Suprapubic skin (tissue), 4 donors: ENCODE measurements around the gene LMF2. TPM values are rescaled to one million over a fixed set of nuclear protein-coding genes. Genes with fewer than 3 reads are reported as not detected.

Experiments used
- DNase-seq, 2 donors: peaks; one replicate each; pipeline ENCODE4 v3.0.0-alpha.2; 2019; ENCODE audit warnings: low spot score in 2 of 2
- H3K27ac ChIP-seq: fragments of 200-600 bp; sonication (generic); one replicate; pipeline ENCODE4 v1.5.1; 2019
- H3K27me3 ChIP-seq: fragments of 200-600 bp; sonication (generic); one replicate; pipeline ENCODE4 v1.5.1; 2019
- H3K36me3 ChIP-seq: fragments of 200-600 bp; sonication (generic); one replicate; pipeline ENCODE4 v1.5.1; 2019
- H3K4me1 ChIP-seq: fragments of 200-600 bp; sonication (generic); one replicate; pipeline ENCODE4 v1.5.1; 2019
- H3K4me3 ChIP-seq: fragments of 200-600 bp; sonication (generic); one replicate; pipeline ENCODE4 v1.5.1; 2019; ENCODE audit warnings: mild to moderate bottlenecking
- H3K9me3 ChIP-seq: fragments of 200-600 bp; sonication (generic); one replicate; pipeline ENCODE4 v1.5.1; 2019
- CTCF ChIP-seq, 2 donors: fragments of 200-600 bp in 1 of 2; fragments of 450-650 bp in 1 of 2; sonication (generic) in 1 of 2; IDR thresholded peaks; one replicate each; pipeline ENCODE4 v1.5.1; 2016 to 2019; ENCODE audit warnings: antibody characterized with exemption in 2 of 2, mild to moderate bottlenecking in 1 of 2, moderate library complexity in 1 of 2
- EP300 ChIP-seq: sonication (generic); formaldehyde crosslinking; IDR thresholded peaks from one replicate; pipeline ENCODE4 v1.6.1; 2017; ENCODE audit warnings: antibody characterized with exemption
- POLR2A ChIP-seq, 2 donors: fragments of 450-650 bp; IDR thresholded peaks; one replicate each; pipeline ENCODE4 v1.6.1; 2017; ENCODE audit warnings: antibody characterized with exemption in 2 of 2, mild to moderate bottlenecking in 2 of 2, moderate library complexity in 2 of 2
- POLR2AphosphoS5 ChIP-seq, 3 donors: sonication (generic); formaldehyde crosslinking; IDR thresholded peaks; one replicate each; pipeline ENCODE4 v1.6.1; 2017; ENCODE audit warnings: antibody characterized with exemption in 3 of 3
- WGBS: methylation state at CpG from one replicate; pipeline ENCODE4 v1.1.5; 2018; 5-methylcytosine and 5-hydroxymethylcytosine counted together
- total RNA-seq, 4 donors: library from RNA; depleted of rRNA; stranded (reverse); fragments of >200 nt; gene quantifications; one replicate each; pipeline ENCODE4 v1.1.0, GENCODE V29; 2016

LMF2 gene
- total RNA-seq, 4 donors from 2014 or later: 28.9 to 65.6 (median 44.7) TPM

GRCh38 chr22:50464451-50464850, 43.1 kb downstream of the LMF2 start:
- no peaks in the 10 kb centered on the region for H3K27me3 ChIP-seq
- no CpG with 5 or more reads among the region's 24 CpGs for WGBS
- DNase-seq: no peak
- H3K4me1 ChIP-seq: peaks cover 21% of the 10 kb centered on the region
- H3K9me3 ChIP-seq: no peaks in the 10 kb centered on the region
- peaks cover 86% of the 10 kb centered on the region for H3K36me3 ChIP-seq
- TF ChIP-seq POLR2A (IDR thresholded peaks at IDR 0.05) (no peak), CTCF (IDR thresholded peaks at IDR 0.05) (no peak), POLR2AphosphoS5 (IDR thresholded peaks at IDR 0.05) (no peak), EP300 (no peak)
- no peak overlapping the region for H3K27ac ChIP-seq
- H3K4me3 ChIP-seq: no peak overlapping the region

GRCh38 chr22:50463188-50463900, 44.2 kb downstream of the LMF2 start:
- no peaks in the 10 kb centered on the region for H3K9me3 ChIP-seq
- TF ChIP-seq POLR2AphosphoS5 (IDR thresholded peaks at IDR 0.05) (no peak), POLR2A (IDR thresholded peaks at IDR 0.05) (no peak), CTCF (IDR thresholded peaks at IDR 0.05) (no peak), EP300 (no peak)
- DNase-seq: no peak
- H3K4me1 ChIP-seq: peaks cover 14% of the 10 kb centered on the region
- no peak overlapping the region for H3K4me3 ChIP-seq
- peaks cover 97% of the 10 kb centered on the region for H3K36me3 ChIP-seq
- no peaks in the 10 kb centered on the region for H3K27me3 ChIP-seq
- no peak overlapping the region for H3K27ac ChIP-seq
- WGBS: 90% methylated on average over 21 of the region's 28 CpGs

GRCh38 chr22:50461979-50462540, 45.4 kb downstream of the LMF2 start:
- H3K36me3 ChIP-seq: peaks cover 98% of the 10 kb centered on the region
- H3K9me3 ChIP-seq: no peaks in the 10 kb centered on the region
- TF ChIP-seq EP300 (no peak), POLR2AphosphoS5 (IDR thresholded peaks at IDR 0.05) (no peak), CTCF (IDR thresholded peaks at IDR 0.05) (no peak), POLR2A (IDR thresholded peaks at IDR 0.05) (no peak)
- no peak for DNase-seq
- H3K4me3 ChIP-seq: no peak overlapping the region
- peaks cover 14% of the 10 kb centered on the region for H3K4me1 ChIP-seq
- no peak overlapping the region for H3K27ac ChIP-seq
- WGBS: 91% methylated on average over 9 of the region's 30 CpGs
- no peaks in the 10 kb centered on the region for H3K27me3 ChIP-seq

- peaks cover 98% of the 10 kb centered on the region for H3K36me3 ChIP-seq
- TF ChIP-seq CTCF (IDR thresholded peaks at IDR 0.05): no peak
- TF ChIP-seq POLR2A (IDR thresholded peaks at IDR 0.05): no peak
- no peak for TF ChIP-seq POLR2AphosphoS5 (IDR thresholded peaks at IDR 0.05)
- TF ChIP-seq EP300: no peak
- H3K27ac ChIP-seq: no peak overlapping the region
- no peak overlapping the region for H3K4me3 ChIP-seq
- no peak for DNase-seq
- H3K9me3 ChIP-seq: no peaks in the 10 kb centered on the region
- H3K27me3 ChIP-seq: no peaks in the 10 kb centered on the region
- peaks cover 14% of the 10 kb centered on the region for H3K4me1 ChIP-seq
- 93% methylated on average over 13 of the region's 26 CpGs for WGBS
Observed at GRCh38 chr22:50461536-50461935, 46.0 kb downstream of the LMF2 start.

GRCh38 chr22:50460938-50461337, 46.6 kb downstream of the LMF2 start:
- Histone ChIP-seq H3K4me1 (peaks cover 14% of the 10 kb centered on the region), H3K4me3 (no peak overlapping the region), H3K9me3 (no peaks in the 10 kb centered on the region), H3K27ac (peak overlapping the region; percentile 25), H3K36me3 (peaks cover 98% of the 10 kb centered on the region), H3K27me3 (no peaks in the 10 kb centered on the region)
- DNase-seq: no peak
- WGBS: 67% methylated on average over 16 of the region's 17 CpGs
- TF ChIP-seq POLR2AphosphoS5 (IDR thresholded peaks at IDR 0.05) (no peak), POLR2A (IDR thresholded peaks at IDR 0.05) (no peak), EP300 (no peak), CTCF (IDR thresholded peaks at IDR 0.05) (no peak)
